GM12878 (cell line): ENCODE data around the gene RUNX3. TPM values are rescaled to one million over a fixed set of nuclear protein-coding genes. Genes with fewer than 3 reads are reported as not detected.

Experiments used
- CBFB ChIP-seq: IDR thresholded peaks from 2 replicates; pipeline ENCODE4 v1.6.1; 2016; ENCODE audit warnings: antibody characterized with exemption, low read depth
- CBX5 ChIP-seq: sonication (generic); IDR thresholded peaks from 2 replicates; pipeline ENCODE4 v1.6.1; 2016; ENCODE audit warnings: low read depth, moderate library complexity, mild to moderate bottlenecking, inconsistent platforms
- EED ChIP-seq: sonication (generic); IDR thresholded peaks from 2 replicates; pipeline ENCODE4 v1.6.1; 2016; ENCODE audit warnings: antibody characterized with exemption, low read depth
- ETV6 ChIP-seq, 2 experiments: fragments of 450-650 bp in 1 of 2; IDR thresholded peaks in 1 of 2; conservative IDR thresholded peaks in 1 of 2; 2 replicates each; pipeline ENCODE4 v1.6.1; 2014; ENCODE audit warnings: antibody characterized with exemption in 1 of 2, borderline replicate concordance in 1 of 2, low read depth in 1 of 2, mild to moderate bottlenecking in 1 of 2, moderate library complexity in 1 of 2
- MTA2 ChIP-seq: fragments of 450-650 bp; IDR thresholded peaks from 2 replicates; pipeline ENCODE4 v1.6.1; 2016; ENCODE audit warnings: low read depth, mild to moderate bottlenecking, moderate library complexity
- NKRF ChIP-seq: fragments of 450-650 bp; conservative IDR thresholded peaks from 2 replicates; pipeline ENCODE4 v1.6.1; 2017; ENCODE audit warnings: mild to moderate bottlenecking, moderate library complexity
- PAX8 ChIP-seq: fragments of 450-650 bp; IDR thresholded peaks from 2 replicates; pipeline ENCODE4 v1.6.1; 2017; ENCODE audit warnings: mild to moderate bottlenecking, moderate library complexity
- POLR2AphosphoS2 ChIP-seq: IDR thresholded peaks from 2 replicates; pipeline ENCODE4 v1.6.1; 2011; ENCODE audit warnings: low read depth, mild to moderate bottlenecking, low read length, improper control_type of control experiment, moderate library complexity
- SMAD5 ChIP-seq: IDR thresholded peaks from 2 replicates; pipeline ENCODE4 v1.6.1; 2016; ENCODE audit warnings: antibody characterized with exemption, low read depth
- TBL1XR1 ChIP-seq: IDR thresholded peaks from 2 replicates; pipeline ENCODE4 v1.6.1; 2012; ENCODE audit warnings: low read depth, low read length, improper control_type of control experiment
- ZZZ3 ChIP-seq: IDR thresholded peaks from 2 replicates; pipeline ENCODE4 v1.6.1; 2011; ENCODE audit warnings: low read depth; ENCODE audit not compliant: control insufficient read depth, insufficient read length
- polyA plus RNA-seq, 11 experiments: library from polyadenylated mRNA; depleted of rRNA in 4 of 11; unstranded in 6 of 11; stranded (reverse) in 5 of 11; fragments of >200 nt; fragmentation: Nextera tagmentation in 4 of 11; fragmentation: Illumina TruSeq in 1 of 11; extraction: Ambion mirVana in 4 of 11; extraction: Trizol in 1 of 11; gene quantifications; 1 replicate in 1 of 11; 2 replicates in 10 of 11; pipeline versions ENCODE4 v1.2.1 to v1.2.3, GENCODE V29; 2011 to 2016; ENCODE audit warnings: inconsistent platforms in 2 of 11, missing spikeins in 2 of 11, low read depth in 1 of 11
- total RNA-seq, 4 experiments: library from RNA; depleted of rRNA in 3 of 4; stranded (reverse); fragments of >200 nt in 3 of 4; fragmentation: Illumina TruSeq in 1 of 4; extraction: Trizol in 1 of 4; gene quantifications; 2 replicates each; pipeline versions ENCODE4 v1.2.1 to v1.2.3, GENCODE V29; 2013 to 2021
- TF ChIP-seq, protein P1 (sequence below): IDR thresholded peaks from 2 replicates; pipeline ENCODE4 v1.6.1; 2011; ENCODE audit warnings: low read depth, low read length, improper control_type of control experiment, borderline replicate concordance
- TF ChIP-seq, protein P2 (sequence below): fragments of 450-650 bp; IDR thresholded peaks from 2 replicates; pipeline ENCODE4 v1.6.1; 2017; ENCODE audit warnings: mild to moderate bottlenecking, low read depth, inconsistent platforms; ENCODE audit not compliant: poor library complexity, severe bottlenecking

Gene RUNX3
- total and polyA plus RNA-seq, 10 of the 15 experiments (the other 5 are each of a cell fraction or from before 2014, with no cell fraction given), result 19.0 to 151 (median 31.4) TPM

DNA sequence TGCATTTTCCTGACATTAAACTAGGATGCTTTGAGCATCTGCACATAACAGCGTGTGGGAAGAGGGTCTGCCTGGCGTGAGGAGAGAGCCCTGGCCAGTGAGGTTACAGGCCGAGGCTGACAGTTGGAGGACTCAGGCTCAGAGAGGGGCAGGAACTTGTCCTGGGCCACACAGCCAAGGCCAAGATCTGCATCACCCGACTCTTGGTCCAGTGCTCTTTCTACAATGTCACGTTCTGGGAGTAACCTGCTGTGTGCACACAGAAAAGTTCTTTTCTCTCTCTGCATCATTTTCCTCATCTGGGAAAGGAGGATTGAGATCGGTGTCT, 42.8 kb upstream of the RUNX3 start (continued):
- TF ChIP-seq, protein P1, sequence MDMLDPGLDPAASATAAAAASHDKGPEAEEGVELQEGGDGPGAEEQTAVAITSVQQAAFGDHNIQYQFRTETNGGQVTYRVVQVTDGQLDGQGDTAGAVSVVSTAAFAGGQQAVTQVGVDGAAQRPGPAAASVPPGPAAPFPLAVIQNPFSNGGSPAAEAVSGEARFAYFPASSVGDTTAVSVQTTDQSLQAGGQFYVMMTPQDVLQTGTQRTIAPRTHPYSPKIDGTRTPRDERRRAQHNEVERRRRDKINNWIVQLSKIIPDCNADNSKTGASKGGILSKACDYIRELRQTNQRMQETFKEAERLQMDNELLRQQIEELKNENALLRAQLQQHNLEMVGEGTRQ, result no peak
- TF ChIP-seq ETV6 (conservative IDR thresholded peaks at IDR 0.05 in 1 of 2, IDR thresholded peaks at IDR 0.05 in 1 of 2; ENCODE audit: borderline replicate concordance in 1 of 2, low read depth in 1 of 2) (no peak), ZZZ3 (no peak), CBFB (no peak), SMAD5 (no peak), POLR2AphosphoS2 (no peak), MTA2 (no peak), EED (no peak), NKRF (no peak), TBL1XR1 (no peak), CBX5 (no peak), PAX8 (no peak)
- TF ChIP-seq, protein P2, sequence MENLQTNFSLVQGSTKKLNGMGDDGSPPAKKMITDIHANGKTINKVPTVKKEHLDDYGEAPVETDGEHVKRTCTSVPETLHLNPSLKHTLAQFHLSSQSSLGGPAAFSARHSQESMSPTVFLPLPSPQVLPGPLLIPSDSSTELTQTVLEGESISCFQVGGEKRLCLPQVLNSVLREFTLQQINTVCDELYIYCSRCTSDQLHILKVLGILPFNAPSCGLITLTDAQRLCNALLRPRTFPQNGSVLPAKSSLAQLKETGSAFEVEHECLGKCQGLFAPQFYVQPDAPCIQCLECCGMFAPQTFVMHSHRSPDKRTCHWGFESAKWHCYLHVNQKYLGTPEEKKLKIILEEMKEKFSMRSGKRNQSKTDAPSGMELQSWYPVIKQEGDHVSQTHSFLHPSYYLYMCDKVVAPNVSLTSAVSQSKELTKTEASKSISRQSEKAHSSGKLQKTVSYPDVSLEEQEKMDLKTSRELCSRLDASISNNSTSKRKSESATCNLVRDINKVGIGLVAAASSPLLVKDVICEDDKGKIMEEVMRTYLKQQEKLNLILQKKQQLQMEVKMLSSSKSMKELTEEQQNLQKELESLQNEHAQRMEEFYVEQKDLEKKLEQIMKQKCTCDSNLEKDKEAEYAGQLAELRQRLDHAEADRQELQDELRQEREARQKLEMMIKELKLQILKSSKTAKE, result no peak
- TF ChIP-seq, all 136 proteins: peak for 0
